GM18517 (cell line): ENCODE data around the gene PRKCQ.

ENCODE experiments used
- ATAC-seq: cut with Tn5 transposase; IDR thresholded peaks from one replicate; pipeline ENCODE4 v1.9.1; 2021; ENCODE audit warnings: mild to moderate bottlenecking, moderate library complexity; ENCODE audit not compliant: unreplicated experiment

Gene PRKCQ

GRCh38 chr10:6411436-6411835, 168.6 kb downstream of the PRKCQ start:
- ATAC-seq, result no peak

GRCh38 chr10:6410830-6411229, 169.2 kb downstream of the PRKCQ start:
- no peak for ATAC-seq

GRCh38 chr10:6409971-6410643, 170.0 kb downstream of the PRKCQ start:
- no peak for ATAC-seq

GRCh38 chr10:6408799-6409198, 171.3 kb downstream of the PRKCQ start:
- ATAC-seq, result no peak

- no peak for ATAC-seq
Measured at GRCh38 chr10:6407034-6407721, 172.9 kb downstream of the PRKCQ start.

GRCh38 chr10:6406220-6407033, 173.6 kb downstream of the PRKCQ start:
- ATAC-seq, result no peak

- ATAC-seq, result no peak
Measured at GRCh38 chr10:6405713-6406112, 174.4 kb downstream of the PRKCQ start.

GRCh38 chr10:6404127-6405072, 175.7 kb downstream of the PRKCQ start:
- ATAC-seq, result no peak

GRCh38 chr10:6402960-6403359, 177.1 kb downstream of the PRKCQ start:
- ATAC-seq, result no peak

GRCh38 chr10:6402349-6402709, 177.7 kb downstream of the PRKCQ start:
- no peak for ATAC-seq

GRCh38 chr10:6401558-6402348, 178.3 kb downstream of the PRKCQ start:
- peak; percentile 79 for ATAC-seq

GRCh38 chr10:6400821-6401465, 179.1 kb downstream of the PRKCQ start:
- no peak for ATAC-seq

GRCh38 chr10:6400331-6400730, 179.7 kb downstream of the PRKCQ start:
- ATAC-seq, result no peak

GRCh38 chr10:6399879-6400278, 180.2 kb downstream of the PRKCQ start:
- no peak for ATAC-seq

GRCh38 chr10:6399231-6399741, 180.8 kb downstream of the PRKCQ start:
- ATAC-seq, result no peak

- no peak for ATAC-seq
Measured at GRCh38 chr10:6398399-6398798, 181.7 kb downstream of the PRKCQ start.

GRCh38 chr10:6396652-6397051, 183.4 kb downstream of the PRKCQ start:
- no peak for ATAC-seq

- ATAC-seq, result no peak
Measured at GRCh38 chr10:6396226-6396625, 183.8 kb downstream of the PRKCQ start.

GRCh38 chr10:6395606-6396005, 184.5 kb downstream of the PRKCQ start:
- no peak for ATAC-seq
